ENCODE results near the gene FOXN1. TPM values are rescaled to one million over a fixed set of nuclear protein-coding genes. Genes with fewer than 3 reads are reported as not detected.

Gene FOXN1
- total and polyA plus RNA-seq, 4 donors, result not detected

DNA sequence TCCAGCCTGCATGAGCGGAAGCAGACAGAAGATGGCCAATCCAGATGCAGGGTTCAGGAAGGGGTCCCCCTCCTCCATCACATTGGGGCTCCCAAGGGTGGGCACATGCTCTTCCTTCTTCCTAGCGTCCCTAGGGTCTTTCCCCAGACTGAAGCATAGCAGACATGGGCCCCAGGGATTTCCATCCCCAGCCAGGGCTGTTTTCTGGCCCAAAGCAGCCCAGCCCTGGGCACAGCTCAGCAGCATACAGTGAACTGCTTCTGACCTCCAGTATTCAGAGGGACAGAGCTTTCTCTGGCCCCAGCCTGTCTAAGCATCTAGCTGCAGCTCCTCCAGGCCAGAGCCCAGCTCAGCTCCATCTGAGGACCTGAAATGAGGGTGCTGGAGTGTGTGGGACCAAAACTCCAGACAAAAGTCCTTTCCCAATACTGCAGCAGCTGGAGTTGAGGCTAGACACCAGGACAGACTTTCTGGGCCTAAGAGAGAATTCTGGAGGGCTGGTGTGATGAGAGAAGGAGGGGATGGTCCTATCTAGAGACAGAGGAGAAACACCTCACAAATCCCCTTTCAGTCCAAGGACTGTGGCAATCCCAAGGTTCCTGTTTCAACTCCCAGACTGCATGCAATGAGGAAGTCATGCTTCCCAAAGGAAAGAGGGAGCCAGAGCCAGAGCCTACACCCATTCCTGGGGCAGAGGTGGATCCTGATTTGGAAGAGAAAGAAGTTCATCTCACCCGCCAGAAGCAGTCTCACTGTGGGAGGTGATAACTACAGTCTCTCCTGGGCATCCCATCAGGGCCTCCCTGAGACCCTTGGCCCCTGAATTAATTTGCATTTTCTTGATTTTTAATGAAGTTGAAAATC lies 4.5 kb upstream of the FOXN1 start:
- Histone ChIP-seq H3K4me1 (ENCODE audit: control insufficient read depth in 4 of 4, insufficient read depth in 4 of 4, low read length in 3 of 4) (no peaks in the 10 kb centered on the region), H3K27ac (ENCODE audit: low read depth in 1 of 2, low read length in 2 of 2) (no peak overlapping the region), H3K9me3 (ENCODE audit: control insufficient read depth in 4 of 4, low read length in 3 of 4) (no peaks in the 10 kb centered on the region), H3K27me3 (ENCODE audit: control insufficient read depth in 4 of 4, insufficient read depth in 4 of 4, low read length in 3 of 4) (no peaks in the 10 kb centered on the region), H3K4me3 (ENCODE audit: low read depth in 1 of 3, low read length in 3 of 3) (no peak overlapping the region), H3K9ac (ENCODE audit: low read depth in 1 of 2, low read length in 2 of 2) (no peak overlapping the region), H3K36me3 (ENCODE audit: control insufficient read depth in 4 of 4, insufficient read depth in 3 of 4, low read depth in 1 of 4, low read length in 3 of 4) (no peaks in the 10 kb centered on the region)
- TF ChIP-seq TAF1 (conservative IDR thresholded peaks at IDR 0.05) (no peak), NR2F2 (IDR thresholded peaks at IDR 0.05) (no peak), EGR1 (IDR thresholded peaks at IDR 0.05; ENCODE audit: low read depth in 2 of 2) (no peak)
- TF ChIP-seq, protein P1, sequence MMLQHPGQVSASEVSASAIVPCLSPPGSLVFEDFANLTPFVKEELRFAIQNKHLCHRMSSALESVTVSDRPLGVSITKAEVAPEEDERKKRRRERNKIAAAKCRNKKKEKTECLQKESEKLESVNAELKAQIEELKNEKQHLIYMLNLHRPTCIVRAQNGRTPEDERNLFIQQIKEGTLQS (IDR thresholded peaks at IDR 0.05), result no peak
- TF ChIP-seq, protein P2, sequence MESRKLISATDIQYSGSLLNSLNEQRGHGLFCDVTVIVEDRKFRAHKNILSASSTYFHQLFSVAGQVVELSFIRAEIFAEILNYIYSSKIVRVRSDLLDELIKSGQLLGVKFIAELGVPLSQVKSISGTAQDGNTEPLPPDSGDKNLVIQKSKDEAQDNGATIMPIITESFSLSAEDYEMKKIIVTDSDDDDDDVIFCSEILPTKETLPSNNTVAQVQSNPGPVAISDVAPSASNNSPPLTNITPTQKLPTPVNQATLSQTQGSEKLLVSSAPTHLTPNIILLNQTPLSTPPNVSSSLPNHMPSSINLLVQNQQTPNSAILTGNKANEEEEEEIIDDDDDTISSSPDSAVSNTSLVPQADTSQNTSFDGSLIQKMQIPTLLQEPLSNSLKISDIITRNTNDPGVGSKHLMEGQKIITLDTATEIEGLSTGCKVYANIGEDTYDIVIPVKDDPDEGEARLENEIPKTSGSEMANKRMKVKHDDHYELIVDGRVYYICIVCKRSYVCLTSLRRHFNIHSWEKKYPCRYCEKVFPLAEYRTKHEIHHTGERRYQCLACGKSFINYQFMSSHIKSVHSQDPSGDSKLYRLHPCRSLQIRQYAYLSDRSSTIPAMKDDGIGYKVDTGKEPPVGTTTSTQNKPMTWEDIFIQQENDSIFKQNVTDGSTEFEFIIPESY (IDR thresholded peaks at IDR 0.05), result no peak
- DNase-seq (ENCODE audit: low spot score), result no peak
- WGBS, result 81% methylated on average over 3 of the region's 3 CpGs

DNA sequence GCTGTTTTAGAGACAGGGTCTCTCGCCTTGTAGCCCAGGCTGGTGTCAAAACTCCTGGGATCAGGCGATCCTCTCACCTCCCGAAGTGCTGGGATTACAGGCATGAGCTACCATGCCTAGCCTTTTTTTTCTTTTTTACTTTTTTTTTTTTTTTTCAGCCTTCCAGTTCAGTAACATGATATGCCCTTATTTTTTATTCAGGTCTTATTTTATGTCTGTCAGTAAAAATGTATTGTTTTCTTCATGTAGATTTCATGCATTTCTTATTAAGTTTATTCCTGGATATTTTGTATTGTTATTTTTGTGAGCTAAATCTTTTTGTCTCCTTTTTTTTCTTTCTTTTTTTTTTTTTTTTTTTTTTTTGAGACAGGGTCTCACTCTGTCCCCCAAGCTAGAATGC lies 2.7 kb upstream of the FOXN1 start:
- H3K9ac ChIP-seq (ENCODE audit: low read depth in 1 of 2, low read length in 2 of 2), result no peak overlapping the region
- H3K36me3 ChIP-seq (ENCODE audit: control insufficient read depth in 4 of 4, insufficient read depth in 3 of 4, low read depth in 1 of 4, low read length in 3 of 4), result no peaks in the 10 kb centered on the region
- DNase-seq (ENCODE audit: low spot score), result no peak
- H3K27me3 ChIP-seq (ENCODE audit: control insufficient read depth in 4 of 4, insufficient read depth in 4 of 4, low read length in 3 of 4), result no peaks in the 10 kb centered on the region
- no peaks in the 10 kb centered on the region for H3K9me3 ChIP-seq (ENCODE audit: control insufficient read depth in 4 of 4, low read length in 3 of 4)
- no peaks in the 10 kb centered on the region for H3K4me1 ChIP-seq (ENCODE audit: control insufficient read depth in 4 of 4, insufficient read depth in 4 of 4, low read length in 3 of 4)
- no peak overlapping the region for H3K27ac ChIP-seq (ENCODE audit: low read depth in 1 of 2, low read length in 2 of 2)
- 83% methylated on average over 3 of the region's 3 CpGs for WGBS
- no peak for TF ChIP-seq RAD21 (IDR thresholded peaks at IDR 0.05)
- TF ChIP-seq, protein P3, sequence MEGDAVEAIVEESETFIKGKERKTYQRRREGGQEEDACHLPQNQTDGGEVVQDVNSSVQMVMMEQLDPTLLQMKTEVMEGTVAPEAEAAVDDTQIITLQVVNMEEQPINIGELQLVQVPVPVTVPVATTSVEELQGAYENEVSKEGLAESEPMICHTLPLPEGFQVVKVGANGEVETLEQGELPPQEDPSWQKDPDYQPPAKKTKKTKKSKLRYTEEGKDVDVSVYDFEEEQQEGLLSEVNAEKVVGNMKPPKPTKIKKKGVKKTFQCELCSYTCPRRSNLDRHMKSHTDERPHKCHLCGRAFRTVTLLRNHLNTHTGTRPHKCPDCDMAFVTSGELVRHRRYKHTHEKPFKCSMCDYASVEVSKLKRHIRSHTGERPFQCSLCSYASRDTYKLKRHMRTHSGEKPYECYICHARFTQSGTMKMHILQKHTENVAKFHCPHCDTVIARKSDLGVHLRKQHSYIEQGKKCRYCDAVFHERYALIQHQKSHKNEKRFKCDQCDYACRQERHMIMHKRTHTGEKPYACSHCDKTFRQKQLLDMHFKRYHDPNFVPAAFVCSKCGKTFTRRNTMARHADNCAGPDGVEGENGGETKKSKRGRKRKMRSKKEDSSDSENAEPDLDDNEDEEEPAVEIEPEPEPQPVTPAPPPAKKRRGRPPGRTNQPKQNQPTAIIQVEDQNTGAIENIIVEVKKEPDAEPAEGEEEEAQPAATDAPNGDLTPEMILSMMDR (IDR thresholded peaks at IDR 0.05; ENCODE audit: low read depth, low read length, missing input control), result no peak
- H3K4me3 ChIP-seq (ENCODE audit: low read depth in 1 of 3, low read length in 3 of 3), result no peak overlapping the region

DNA sequence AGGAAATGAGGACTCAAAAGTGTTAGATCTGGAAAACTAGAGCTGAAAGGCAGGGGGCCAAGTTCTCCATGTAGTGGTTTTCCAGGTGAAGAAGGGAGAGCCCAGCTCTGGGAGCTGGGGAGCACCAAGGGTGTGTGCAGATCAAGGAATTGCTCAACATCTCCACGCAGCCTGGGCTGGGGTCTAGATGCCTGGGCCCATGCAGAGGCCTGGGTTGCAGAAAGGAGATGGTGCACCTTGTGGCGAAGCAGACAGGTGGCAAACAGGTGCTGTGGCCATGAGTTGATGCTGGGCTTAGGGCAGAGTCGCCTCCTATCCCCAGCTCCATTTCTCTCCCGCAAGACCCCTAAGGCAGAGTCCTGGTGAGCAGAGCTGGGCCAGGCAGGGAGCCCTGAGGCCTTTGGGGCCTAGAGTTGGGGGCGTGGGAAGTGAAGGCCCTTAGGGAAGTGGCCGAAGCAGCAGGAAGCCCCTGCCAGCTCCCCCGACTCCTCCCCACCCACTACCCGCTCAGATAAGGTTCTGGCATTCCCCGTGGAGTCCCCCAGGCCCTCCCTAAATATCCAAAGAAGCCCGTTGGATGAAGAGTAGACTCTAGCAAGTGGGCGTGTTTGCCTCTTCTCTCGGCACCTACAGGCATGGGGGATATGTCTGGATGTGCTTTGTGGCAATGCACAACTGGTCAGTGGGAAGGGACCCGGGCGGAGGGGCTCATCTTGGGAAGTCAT lies 777 bp downstream of the FOXN1 start:
- Histone ChIP-seq H3K4me1 (ENCODE audit: control insufficient read depth in 4 of 4, insufficient read depth in 4 of 4, low read length in 3 of 4) (no peaks in the 10 kb centered on the region), H3K9ac (ENCODE audit: low read depth in 1 of 2, low read length in 2 of 2) (no peak overlapping the region), H3K4me3 (ENCODE audit: low read depth in 1 of 3, low read length in 3 of 3) (no peak overlapping the region), H3K27ac (ENCODE audit: low read depth in 1 of 2, low read length in 2 of 2) (no peak overlapping the region), H3K9me3 (ENCODE audit: control insufficient read depth in 4 of 4, low read length in 3 of 4) (no peaks in the 10 kb centered on the region), H3K36me3 (ENCODE audit: control insufficient read depth in 4 of 4, insufficient read depth in 3 of 4, low read depth in 1 of 4, low read length in 3 of 4) (no peaks in the 10 kb centered on the region), H3K27me3 (ENCODE audit: control insufficient read depth in 4 of 4, insufficient read depth in 4 of 4, low read length in 3 of 4) (no peaks in the 10 kb centered on the region)
- DNase-seq (ENCODE audit: low spot score), result no peak
- TF ChIP-seq FOXA1 (IDR thresholded peaks at IDR 0.05), result no peak
- TF ChIP-seq, protein P4, sequence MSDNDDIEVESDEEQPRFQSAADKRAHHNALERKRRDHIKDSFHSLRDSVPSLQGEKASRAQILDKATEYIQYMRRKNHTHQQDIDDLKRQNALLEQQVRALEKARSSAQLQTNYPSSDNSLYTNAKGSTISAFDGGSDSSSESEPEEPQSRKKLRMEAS (IDR thresholded peaks at IDR 0.05), result no peak
- TF ChIP-seq TAF1 (conservative IDR thresholded peaks at IDR 0.05), result no peak
- TF ChIP-seq, protein P1 (IDR thresholded peaks at IDR 0.05), result no peak
- TF ChIP-seq GABPA (IDR thresholded peaks at IDR 0.05 in 1 of 2, conservative IDR thresholded peaks at IDR 0.05 in 1 of 2), result no peak
- TF ChIP-seq, protein P2 (IDR thresholded peaks at IDR 0.05), result no peak
- TF ChIP-seq HNF4G (IDR thresholded peaks at IDR 0.05), result no peak
- no peak for TF ChIP-seq YY1 (IDR thresholded peaks at IDR 0.05)
- WGBS, result 84% methylated on average over 14 of the region's 14 CpGs
